ENCODE data around the gene FRS3. TPM values are rescaled to one million over a fixed set of nuclear protein-coding genes. Genes with fewer than 3 reads are reported as not detected.

FRS3 gene
- total RNA-seq, 4 donors from 2014 or later, result 1.3 to 6.5 (median 4.0) TPM

DNA sequence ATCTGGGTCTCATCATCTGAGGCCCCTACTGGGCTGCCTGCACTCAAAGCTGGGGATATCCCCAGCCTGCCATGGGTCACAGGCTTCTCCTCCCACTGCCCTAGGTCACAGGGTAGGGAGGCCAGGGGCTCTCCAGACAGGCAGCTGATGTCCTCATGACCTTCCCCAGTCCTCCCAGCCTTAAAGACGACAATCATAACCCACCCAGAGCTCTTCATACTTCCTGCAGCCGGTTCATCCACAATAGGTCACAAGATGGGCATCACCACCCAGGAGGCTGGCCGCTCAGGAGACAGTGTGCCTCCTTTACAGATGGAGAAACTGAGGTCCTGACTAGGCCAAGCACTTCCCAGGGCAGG is 59.5 kb downstream of the FRS3 start:
- H3K27ac ChIP-seq, result no peak overlapping the region
- WGBS, 2 donors (ENCODE audit: low coverage in 1 of 2), result 71% methylated on average over 1 of the region's 3 CpGs; no CpG with 5 or more reads in 1 of the 2 donors
- no peak overlapping the region for H3K4me3 ChIP-seq
- ATAC-seq, result no peak
- no peaks in the 10 kb centered on the region for H3K36me3 ChIP-seq
- H3K9me3 ChIP-seq, result no peaks in the 10 kb centered on the region
- TF ChIP-seq EP300 (IDR thresholded peaks at IDR 0.05) (no peak), POLR2AphosphoS5 (IDR thresholded peaks at IDR 0.05) (no peak), POLR2A (IDR thresholded peaks at IDR 0.05) (no peak)
- TF ChIP-seq, protein P1, sequence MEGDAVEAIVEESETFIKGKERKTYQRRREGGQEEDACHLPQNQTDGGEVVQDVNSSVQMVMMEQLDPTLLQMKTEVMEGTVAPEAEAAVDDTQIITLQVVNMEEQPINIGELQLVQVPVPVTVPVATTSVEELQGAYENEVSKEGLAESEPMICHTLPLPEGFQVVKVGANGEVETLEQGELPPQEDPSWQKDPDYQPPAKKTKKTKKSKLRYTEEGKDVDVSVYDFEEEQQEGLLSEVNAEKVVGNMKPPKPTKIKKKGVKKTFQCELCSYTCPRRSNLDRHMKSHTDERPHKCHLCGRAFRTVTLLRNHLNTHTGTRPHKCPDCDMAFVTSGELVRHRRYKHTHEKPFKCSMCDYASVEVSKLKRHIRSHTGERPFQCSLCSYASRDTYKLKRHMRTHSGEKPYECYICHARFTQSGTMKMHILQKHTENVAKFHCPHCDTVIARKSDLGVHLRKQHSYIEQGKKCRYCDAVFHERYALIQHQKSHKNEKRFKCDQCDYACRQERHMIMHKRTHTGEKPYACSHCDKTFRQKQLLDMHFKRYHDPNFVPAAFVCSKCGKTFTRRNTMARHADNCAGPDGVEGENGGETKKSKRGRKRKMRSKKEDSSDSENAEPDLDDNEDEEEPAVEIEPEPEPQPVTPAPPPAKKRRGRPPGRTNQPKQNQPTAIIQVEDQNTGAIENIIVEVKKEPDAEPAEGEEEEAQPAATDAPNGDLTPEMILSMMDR (IDR thresholded peaks at IDR 0.05), result no peak
- no peaks in the 10 kb centered on the region for H3K27me3 ChIP-seq
- peaks cover 0 to 99% (median 33%) of the 10 kb centered on the region in 3 donors for H3K4me1 ChIP-seq

Small RNA genes lying within 50 kb of the gene (small RNA-seq; reads per million reads assigned to genes)
- gene AL365205.2, result 0 reads per million in 4 donors
- 0 reads per million in 4 donors for gene AL365205.3

Other genes with a start within 250 kb of the FRS3 start
- gene FOXP4, start 233.5 kb downstream of the FRS3 start, total RNA-seq, result 10 to 100 TPM in 2 of 4 donors, 1 to 10 TPM in 2; 8.2 to 25.8 (median 11.7) TPM
- gene MDFI, start 141.4 kb downstream of the FRS3 start, total RNA-seq, result 1 to 10 TPM in 3 of 4 donors, not detected in 1; 1.4 to 6.5 (median 2.3) TPM
- 10 to 100 TPM; 16.6 to 42.8 (median 26.1) TPM for gene TFEB, start 44.3 kb downstream of the FRS3 start, total RNA-seq
- gene PGC, start 32.5 kb downstream of the FRS3 start, total RNA-seq, result under 1 TPM in 1 of 4 donors, not detected in 3; 0.62 TPM
- gene PRICKLE4, start 882 bp upstream of the FRS3 start, total RNA-seq, result 1 to 10 TPM in 3 of 4 donors, under 1 TPM in 1; 0.94 to 5.0 (median 2.3) TPM
- 100 to 1,000 TPM in 1 of 4 donors, 10 to 100 TPM in 3; 74.2 to 120 (median 91.3) TPM for gene TOMM6, start 7.8 kb upstream of the FRS3 start, total RNA-seq
- gene USP49, start 115.5 kb upstream of the FRS3 start, total RNA-seq, result 1 to 10 TPM in 3 of 4 donors, under 1 TPM in 1; 0.69 to 5.4 (median 2.0) TPM
- 10 to 100 TPM; 15.7 to 18.7 (median 17.0) TPM for gene MED20, start 141.2 kb upstream of the FRS3 start, total RNA-seq
- 10 to 100 TPM in 1 of 4 donors, 1 to 10 TPM in 3; 7.2 to 10.3 (median 8.3) TPM for gene BYSL, start 141.6 kb upstream of the FRS3 start, total RNA-seq
- gene CCND3, start 161.9 kb upstream of the FRS3 start, total RNA-seq, result 100 to 1,000 TPM; 103 to 212 (median 145) TPM